ENCODE measurements around the gene HSBP1L1. TPM values are rescaled to one million over a fixed set of nuclear protein-coding genes. Genes with fewer than 3 reads are reported as not detected.
A peak's percentile ranks its signal among the peaks of the same experiment; 100 is the strongest.

HSBP1L1 gene
- total and polyA plus RNA-seq, 2 of the 13 experiments (the other 11 are each of a cell fraction or from before 2014, with no cell fraction given), result 22.6 to 45.1 TPM

DNA sequence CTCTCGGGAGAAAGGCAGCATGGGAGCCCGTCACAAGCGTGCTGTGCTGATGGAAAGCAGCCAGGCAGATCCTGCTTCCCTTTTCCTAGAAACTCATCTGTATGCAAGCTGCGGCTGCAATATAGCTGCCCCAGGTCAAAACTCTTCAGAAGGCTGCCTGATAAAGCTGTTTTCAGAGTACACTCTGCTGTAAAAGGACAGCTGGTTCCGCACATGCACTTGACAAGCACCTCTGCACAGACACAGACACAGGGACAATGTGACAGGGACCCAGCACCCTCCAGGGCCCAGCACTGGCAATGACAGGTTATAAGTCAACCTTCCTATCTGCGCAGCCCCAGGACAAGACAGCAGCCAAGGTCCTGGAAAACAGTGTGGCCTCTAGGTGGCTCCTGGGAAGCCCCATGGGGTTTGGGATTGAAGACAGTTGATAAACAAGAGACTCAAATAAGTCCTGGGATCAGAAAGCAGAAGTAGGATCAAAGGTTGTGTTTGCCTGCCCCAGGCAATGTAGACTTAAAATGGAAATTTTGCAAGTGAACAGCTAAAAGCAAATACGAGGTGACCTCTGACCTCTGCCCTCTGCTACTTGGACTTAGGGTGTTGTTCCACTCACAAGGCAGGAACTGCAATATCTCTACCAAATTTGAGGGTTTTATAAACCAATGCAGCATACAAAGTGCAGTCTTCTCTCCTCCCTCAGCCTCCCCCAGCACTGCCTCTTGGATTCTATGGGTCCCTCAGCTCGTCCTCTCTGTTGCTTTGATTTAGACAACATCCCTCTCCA is 29.9 kb upstream of the HSBP1L1 start (continued):
- TF ChIP-seq CENPX (CRISPR knock-in tag; IDR thresholded peaks at IDR 0.05) (no peak), CREB1 (IDR thresholded peaks at IDR 0.05) (no peak), CREB1 (CRISPR knock-in tag; IDR thresholded peaks at IDR 0.05) (peak; percentile 84), IRF1 (CRISPR knock-in tag; IDR thresholded peaks at IDR 0.05; ENCODE audit: low read depth) (no peak), ZNF788 (CRISPR knock-in tag; IDR thresholded peaks at IDR 0.05; ENCODE audit: borderline replicate concordance) (peak; percentile 84; the same call in 1 of the 2 replicates), HOXD1 (CRISPR knock-in tag; IDR thresholded peaks at IDR 0.05) (0 out of 2 replicates have a peak, but pooled peaks have one; percentile 12), ZNF792 (CRISPR knock-in tag; IDR thresholded peaks at IDR 0.05) (0 out of 2 replicates have a peak, but pooled peaks have one; percentile 19), JARID2 (CRISPR knock-in tag; IDR thresholded peaks at IDR 0.05; ENCODE audit: insufficient replicate concordance) (peak; percentile 79), ATRX (CRISPR knock-in tag; IDR thresholded peaks at IDR 0.05; ENCODE audit: borderline replicate concordance) (no peak), CBX1 (IDR thresholded peaks at IDR 0.05; ENCODE audit: low read depth) (no peak), ZNF766 (CRISPR knock-in tag; IDR thresholded peaks at IDR 0.05; ENCODE audit: borderline replicate concordance) (0 out of 2 replicates have a peak, but pooled peaks have one; percentile 34), ZBTB46 (CRISPR knock-in tag; IDR thresholded peaks at IDR 0.05; ENCODE audit: borderline replicate concordance) (no peak), ZNF329 (CRISPR knock-in tag; IDR thresholded peaks at IDR 0.05; ENCODE audit: low read depth) (0 out of 2 replicates have a peak, but pooled peaks have one; percentile 43), RARA (CRISPR knock-in tag; IDR thresholded peaks at IDR 0.05) (peak; percentile 99), KMT2A (CRISPR knock-in tag; IDR thresholded peaks at IDR 0.05) (peak; percentile 74), BCL6 (CRISPR knock-in tag; IDR thresholded peaks at IDR 0.05) (peak; percentile 96), ZNF850 (CRISPR knock-in tag; conservative IDR thresholded peaks at IDR 0.05) (no peak), KDM5B (CRISPR knock-in tag; IDR thresholded peaks at IDR 0.05; ENCODE audit: borderline replicate concordance) (0 out of 2 replicates have a peak, but pooled peaks have one; percentile 20), ZMYM4 (CRISPR knock-in tag; IDR thresholded peaks at IDR 0.05) (peak; percentile 85), THRA (CRISPR knock-in tag; IDR thresholded peaks at IDR 0.05; ENCODE audit: borderline replicate concordance) (peak; percentile 61; the same call in 1 of the 2 replicates)
- TF ChIP-seq, protein P1, sequence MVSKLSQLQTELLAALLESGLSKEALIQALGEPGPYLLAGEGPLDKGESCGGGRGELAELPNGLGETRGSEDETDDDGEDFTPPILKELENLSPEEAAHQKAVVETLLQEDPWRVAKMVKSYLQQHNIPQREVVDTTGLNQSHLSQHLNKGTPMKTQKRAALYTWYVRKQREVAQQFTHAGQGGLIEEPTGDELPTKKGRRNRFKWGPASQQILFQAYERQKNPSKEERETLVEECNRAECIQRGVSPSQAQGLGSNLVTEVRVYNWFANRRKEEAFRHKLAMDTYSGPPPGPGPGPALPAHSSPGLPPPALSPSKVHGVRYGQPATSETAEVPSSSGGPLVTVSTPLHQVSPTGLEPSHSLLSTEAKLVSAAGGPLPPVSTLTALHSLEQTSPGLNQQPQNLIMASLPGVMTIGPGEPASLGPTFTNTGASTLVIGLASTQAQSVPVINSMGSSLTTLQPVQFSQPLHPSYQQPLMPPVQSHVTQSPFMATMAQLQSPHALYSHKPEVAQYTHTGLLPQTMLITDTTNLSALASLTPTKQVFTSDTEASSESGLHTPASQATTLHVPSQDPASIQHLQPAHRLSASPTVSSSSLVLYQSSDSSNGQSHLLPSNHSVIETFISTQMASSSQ (IDR thresholded peaks at IDR 0.05; ENCODE audit: low read depth), result peak; percentile 54
- TF ChIP-seq, protein P1 (CRISPR knock-in tag; IDR thresholded peaks at IDR 0.05; ENCODE audit: borderline replicate concordance), result peak; percentile 85; the same call in 1 of the 2 replicates

All from HepG2 (cell line).